22Rv1 (cell line): ENCODE measurements around the gene ARHGEF9.

Experiments used
- H3K27ac ChIP-seq: fragments of 450-650 bp; 2 replicates; pipeline ENCODE4 v1.5.1; 2017
- ZFX ChIP-seq: fragments of 450-650 bp; IDR thresholded peaks from 2 replicates; pipeline ENCODE4 v1.6.1; 2017; ENCODE audit warnings: antibody characterized with exemption, borderline replicate concordance
- TF ChIP-seq, protein P1 (sequence below): fragments of 450-650 bp; IDR thresholded peaks from 2 replicates; pipeline ENCODE4 v1.5.1; 2017; ENCODE audit warnings: mild to moderate bottlenecking

Gene ARHGEF9

DNA sequence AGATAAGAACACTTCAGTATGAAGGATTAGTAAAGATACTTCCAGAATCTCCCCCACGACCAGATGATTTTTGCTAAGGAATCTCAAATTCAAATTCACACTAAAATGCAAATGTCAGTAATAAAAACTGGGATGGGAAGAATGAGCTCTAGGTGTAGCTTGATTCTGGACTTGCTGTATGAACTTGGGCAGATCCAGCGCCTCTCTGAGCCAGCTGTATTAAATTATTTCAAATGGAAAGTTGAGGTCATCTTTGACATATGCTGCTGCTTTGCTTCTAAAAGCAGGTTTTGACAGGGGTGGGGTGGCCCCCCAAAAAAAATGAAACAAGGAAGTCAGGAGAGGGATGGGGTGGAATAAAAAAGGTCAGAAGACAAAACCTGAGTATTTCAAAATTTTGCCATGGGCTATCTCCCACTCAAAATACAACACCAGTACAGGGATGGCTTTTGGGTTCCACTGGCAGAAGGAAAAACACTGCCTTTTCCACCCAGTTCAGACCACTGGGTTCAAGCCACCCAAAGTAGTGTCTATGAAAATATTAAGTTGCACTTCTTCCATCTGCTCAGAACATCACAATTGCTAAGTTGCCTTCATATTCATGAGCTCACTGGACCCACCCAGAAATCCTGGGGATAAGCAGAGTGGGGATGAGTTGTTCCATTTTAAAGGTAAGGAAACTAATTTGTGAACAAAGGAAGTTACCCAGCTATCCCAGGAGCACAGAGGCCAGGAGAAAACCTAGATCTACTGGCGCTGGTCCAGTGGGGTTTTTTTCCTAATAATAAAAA lies 47.7 kb downstream of the ARHGEF9 start:
- TF ChIP-seq, protein P1, sequence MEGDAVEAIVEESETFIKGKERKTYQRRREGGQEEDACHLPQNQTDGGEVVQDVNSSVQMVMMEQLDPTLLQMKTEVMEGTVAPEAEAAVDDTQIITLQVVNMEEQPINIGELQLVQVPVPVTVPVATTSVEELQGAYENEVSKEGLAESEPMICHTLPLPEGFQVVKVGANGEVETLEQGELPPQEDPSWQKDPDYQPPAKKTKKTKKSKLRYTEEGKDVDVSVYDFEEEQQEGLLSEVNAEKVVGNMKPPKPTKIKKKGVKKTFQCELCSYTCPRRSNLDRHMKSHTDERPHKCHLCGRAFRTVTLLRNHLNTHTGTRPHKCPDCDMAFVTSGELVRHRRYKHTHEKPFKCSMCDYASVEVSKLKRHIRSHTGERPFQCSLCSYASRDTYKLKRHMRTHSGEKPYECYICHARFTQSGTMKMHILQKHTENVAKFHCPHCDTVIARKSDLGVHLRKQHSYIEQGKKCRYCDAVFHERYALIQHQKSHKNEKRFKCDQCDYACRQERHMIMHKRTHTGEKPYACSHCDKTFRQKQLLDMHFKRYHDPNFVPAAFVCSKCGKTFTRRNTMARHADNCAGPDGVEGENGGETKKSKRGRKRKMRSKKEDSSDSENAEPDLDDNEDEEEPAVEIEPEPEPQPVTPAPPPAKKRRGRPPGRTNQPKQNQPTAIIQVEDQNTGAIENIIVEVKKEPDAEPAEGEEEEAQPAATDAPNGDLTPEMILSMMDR = no peak
- no peak for TF ChIP-seq ZFX

DNA sequence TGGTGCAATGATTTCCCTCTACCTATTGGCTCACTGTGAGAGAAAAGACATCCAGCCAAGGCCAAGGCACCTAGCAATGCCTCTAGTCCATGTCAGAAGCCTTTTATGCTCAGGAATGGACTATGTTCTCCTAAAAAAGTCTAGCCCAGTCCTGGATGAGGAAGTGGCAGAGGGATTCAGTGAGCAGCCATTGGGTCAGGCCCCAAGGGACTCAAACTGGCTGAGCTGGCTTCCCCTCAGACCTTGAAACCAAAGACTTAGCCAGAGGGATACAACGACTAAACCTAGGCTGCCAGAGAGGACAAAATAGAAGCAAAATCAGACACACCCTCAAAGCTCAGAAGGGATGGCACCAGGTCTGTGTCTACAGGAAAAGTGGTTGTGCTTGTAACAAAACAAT lies 49.1 kb downstream of the ARHGEF9 start:
- TF ChIP-seq ZFX = no peak
- TF ChIP-seq, protein P1 = no peak

More for the DNA sequence above, 47.7 kb downstream of the ARHGEF9 start:
- no peak overlapping the region for H3K27ac ChIP-seq

GRCh38 chrX:63720293-63720692 lies 64.7 kb downstream of the ARHGEF9 start:
- no peak overlapping the region for H3K27ac ChIP-seq
- no peak for TF ChIP-seq ZFX
- TF ChIP-seq, protein P1 = no peak

More for the DNA sequence above, 49.1 kb downstream of the ARHGEF9 start:
- H3K27ac ChIP-seq = no peak overlapping the region

- no peak for TF ChIP-seq ZFX
- TF ChIP-seq, protein P1 = no peak
- H3K27ac ChIP-seq = no peak overlapping the region
These were observed 65.4 kb downstream of the ARHGEF9 start for GRCh38 chrX:63719633-63720032.

- no peak overlapping the region for H3K27ac ChIP-seq
- TF ChIP-seq, protein P1 = no peak
- TF ChIP-seq ZFX = no peak
These were observed 66.9 kb downstream of the ARHGEF9 start for GRCh38 chrX:63718010-63718694.

- no peak overlapping the region for H3K27ac ChIP-seq
- TF ChIP-seq, protein P1 = no peak
- TF ChIP-seq ZFX = no peak
These were observed 71.5 kb downstream of the ARHGEF9 start for GRCh38 chrX:63713526-63713925.

DNA sequence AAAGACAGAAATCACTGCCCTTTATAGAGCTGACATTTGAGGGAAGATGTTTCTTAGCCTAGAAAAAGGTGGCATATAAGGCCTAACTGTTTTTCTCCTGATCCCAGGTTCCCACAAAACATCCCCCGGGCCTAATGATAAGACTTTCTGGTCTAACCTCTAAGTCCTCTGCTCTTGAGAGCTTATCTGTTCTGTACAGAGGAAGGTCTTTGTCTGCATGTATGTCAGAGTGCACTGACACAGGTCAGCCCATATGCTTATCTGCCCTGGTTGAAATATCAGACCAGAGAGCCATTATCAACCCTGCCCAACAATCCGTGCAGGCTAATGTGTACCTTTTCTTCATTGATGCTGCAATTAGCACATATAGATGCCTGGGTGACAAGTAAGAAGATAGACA lies 76.2 kb downstream of the ARHGEF9 start:
- no peak overlapping the region for H3K27ac ChIP-seq
- TF ChIP-seq, protein P1 = no peak
- TF ChIP-seq ZFX = no peak
